Medulla oblongata (tissue), 1 donor: ENCODE results near the gene FGF21.
"Not testable (repeated sequence)": the region's sequence is repeated elsewhere in the genome, so short reads cannot be mapped to it uniquely, and the experiment has no call there.

Experiments used
- DNase-seq: peaks from one replicate; pipeline ENCODE4 v3.0.0-alpha.2; 2015; ENCODE audit errors: extremely low spot score

FGF21 gene

GRCh38 chr19:48786422-48786821, 31.1 kb downstream of the FGF21 start:
- DNase-seq: not testable (repeated sequence)

GRCh38 chr19:48787331-48787730, 32.0 kb downstream of the FGF21 start:
- DNase-seq: not testable (repeated sequence)

GRCh38 chr19:48793271-48793670, 37.9 kb downstream of the FGF21 start:
- DNase-seq: no peak

GRCh38 chr19:48794291-48794690, 39.0 kb downstream of the FGF21 start:
- no peak for DNase-seq

- peak; percentile 98 for DNase-seq
Observed at GRCh38 chr19:48795055-48795684, 39.8 kb downstream of the FGF21 start.

GRCh38 chr19:48795685-48796070, 40.4 kb downstream of the FGF21 start:
- no peak for DNase-seq

- DNase-seq: no peak
Observed at GRCh38 chr19:48796298-48797083, 41.2 kb downstream of the FGF21 start.

- DNase-seq: no peak
Observed at GRCh38 chr19:48797103-48797502, 41.8 kb downstream of the FGF21 start.

GRCh38 chr19:48798937-48799336, 43.6 kb downstream of the FGF21 start:
- no peak for DNase-seq

- DNase-seq: no peak
Observed at GRCh38 chr19:48799358-48800300, 44.3 kb downstream of the FGF21 start.

GRCh38 chr19:48802623-48803022, 47.3 kb downstream of the FGF21 start:
- no peak for DNase-seq

GRCh38 chr19:48804496-48804895, 49.2 kb downstream of the FGF21 start:
- DNase-seq: peak; percentile 44

- no peak for DNase-seq
Observed at GRCh38 chr19:48805452-48805851, 50.1 kb downstream of the FGF21 start.

GRCh38 chr19:48806518-48806817, 51.1 kb downstream of the FGF21 start:
- DNase-seq: no peak

GRCh38 chr19:48806818-48807589, 51.7 kb downstream of the FGF21 start:
- DNase-seq: peak; percentile 82

GRCh38 chr19:48807590-48808308, 52.4 kb downstream of the FGF21 start:
- no peak for DNase-seq
